NCI-H1930 (cell line): Measurements from ENCODE around the gene PPP4R3B.
"Not testable (repeated sequence)": the region's sequence is repeated elsewhere in the genome, so short reads cannot be mapped to it uniquely, and the experiment has no call there.

Source experiments
- DNase-seq, 2 experiments: peaks; one replicate each; lab custom pipeline; 2025; lab: John Stamatoyannopoulos, UW

PPP4R3B gene

GRCh38 chr2:55595536-55595935 is 21.9 kb downstream of the PPP4R3B start:
- no peak for DNase-seq

GRCh38 chr2:55592130-55592529 is 25.3 kb downstream of the PPP4R3B start:
- DNase-seq: no peak

GRCh38 chr2:55590810-55591440 is 26.5 kb downstream of the PPP4R3B start:
- DNase-seq: peak in 1 of 2 experiments; percentile 20

DNA sequence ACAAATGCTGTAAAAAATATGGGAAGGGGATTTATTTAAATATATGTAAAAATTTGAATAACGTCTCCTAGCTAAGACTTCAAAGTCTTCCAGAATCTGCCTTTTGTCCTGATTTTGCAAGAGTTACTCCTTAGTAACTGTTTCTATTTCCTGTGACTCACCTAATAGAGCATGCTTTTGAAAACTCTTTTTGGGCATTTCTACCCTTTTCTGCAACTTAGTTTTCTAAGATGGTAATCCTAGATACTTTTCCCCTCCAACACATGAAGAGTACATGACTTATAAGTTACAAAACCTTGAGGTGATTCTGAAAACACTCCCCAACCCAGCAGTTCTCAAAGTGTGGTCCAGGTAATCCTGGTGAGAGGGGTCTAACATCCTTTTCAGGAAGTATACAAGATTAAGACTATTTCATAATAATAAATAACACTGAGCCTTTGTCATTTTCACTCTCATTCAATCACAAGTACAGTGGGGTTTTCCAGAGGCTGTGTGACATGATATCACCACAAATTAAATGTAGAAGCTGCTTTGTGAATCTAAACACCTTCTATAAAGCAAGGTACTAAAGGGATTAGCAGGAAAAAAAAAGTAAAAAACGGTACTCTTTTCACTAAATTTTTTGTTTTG is 31.9 kb downstream of the PPP4R3B start:
- no peak for DNase-seq

GRCh38 chr2:55581874-55582547 is 35.4 kb downstream of the PPP4R3B start:
- DNase-seq: no peak

- DNase-seq: no peak
Observed at GRCh38 chr2:55581435-55581834, 36.0 kb downstream of the PPP4R3B start.

DNA sequence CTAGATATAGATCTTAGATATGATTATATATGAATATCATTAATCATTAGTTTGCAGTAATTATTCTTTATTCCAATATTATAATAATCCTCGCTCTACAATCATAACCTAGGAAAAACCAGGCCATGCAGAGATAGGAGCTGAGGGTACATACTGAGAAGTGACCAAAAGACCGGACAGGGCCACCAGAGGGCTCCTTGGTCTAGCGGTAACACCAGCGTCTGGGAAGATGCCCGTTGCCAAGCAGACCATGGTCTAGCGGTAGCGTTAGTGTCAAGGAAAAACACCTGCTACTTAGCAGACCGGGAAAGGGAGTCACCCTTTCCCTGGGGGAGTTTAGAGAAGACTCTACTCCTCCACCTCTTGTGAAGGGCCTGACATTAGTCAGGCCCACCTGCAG is 48.4 kb downstream of the PPP4R3B start:
- not testable (repeated sequence) for DNase-seq

DNA sequence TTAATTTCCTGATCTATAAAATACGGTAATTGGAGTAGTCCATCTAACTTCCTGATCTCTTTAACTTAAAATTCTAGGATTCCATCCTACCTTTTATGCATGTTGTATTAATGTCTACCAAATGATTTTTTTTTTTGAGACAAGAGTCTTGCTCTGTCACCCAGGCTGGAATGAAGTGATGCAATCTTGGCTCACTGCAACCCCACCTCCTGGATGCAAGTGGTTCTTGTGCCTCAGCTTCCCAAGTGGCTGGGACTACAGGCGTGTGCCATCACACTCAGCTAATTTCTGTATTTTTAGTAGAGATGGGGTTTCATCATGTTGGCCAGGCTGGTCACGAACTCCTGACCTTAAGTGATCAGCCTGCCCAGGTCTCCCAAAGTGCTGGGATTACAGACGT is 50.1 kb downstream of the PPP4R3B start:
- DNase-seq: no peak

GRCh38 chr2:55565613-55566012 is 51.8 kb downstream of the PPP4R3B start:
- no peak for DNase-seq

- DNase-seq: no peak
Observed at GRCh38 chr2:55560855-55561254, 56.6 kb downstream of the PPP4R3B start.

GRCh38 chr2:55556809-55557208 is 60.6 kb downstream of the PPP4R3B start:
- no peak for DNase-seq

DNA sequence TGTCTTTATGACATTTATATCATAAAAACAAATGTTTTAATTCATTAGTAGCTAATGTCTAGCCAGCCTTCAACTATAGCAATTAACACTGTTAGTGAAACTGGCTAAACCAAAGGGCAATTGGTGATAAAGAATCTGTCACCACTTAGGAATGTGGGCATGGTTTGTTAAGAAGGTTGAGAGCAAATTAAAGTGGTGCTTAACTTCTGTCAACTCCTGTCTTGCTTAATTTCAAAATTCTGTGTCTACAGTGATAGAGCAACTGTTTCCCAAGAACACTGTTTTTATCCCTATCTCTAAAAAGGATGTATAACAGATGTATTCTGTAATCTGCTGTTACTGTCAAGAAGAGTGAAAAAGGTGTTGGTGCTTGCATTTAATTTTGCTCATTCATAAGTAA is 61.4 kb downstream of the PPP4R3B start:
- DNase-seq: no peak

DNA sequence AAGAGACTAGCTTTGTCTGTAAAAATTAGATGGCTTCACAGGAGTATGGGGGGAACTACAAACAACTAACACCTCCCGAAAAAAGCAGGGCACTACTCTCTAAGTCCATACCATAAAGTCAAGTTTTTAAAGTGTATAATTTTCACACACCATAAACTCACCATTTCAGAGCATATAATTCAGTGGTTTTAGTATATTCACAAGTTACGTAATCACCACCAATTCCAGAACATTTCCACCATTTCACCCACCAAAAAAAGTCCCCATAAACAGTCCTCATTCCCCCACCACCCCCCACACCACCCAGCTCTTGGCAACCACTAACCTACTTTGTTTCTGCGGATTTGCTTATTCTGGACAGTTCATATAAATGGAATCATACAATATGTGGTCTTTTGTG is 64.1 kb downstream of the PPP4R3B start:
- DNase-seq: no peak

- DNase-seq: peak in 1 of 2 experiments; percentile 33
Observed at GRCh38 chr2:55550368-55551102, 66.9 kb downstream of the PPP4R3B start.

DNA sequence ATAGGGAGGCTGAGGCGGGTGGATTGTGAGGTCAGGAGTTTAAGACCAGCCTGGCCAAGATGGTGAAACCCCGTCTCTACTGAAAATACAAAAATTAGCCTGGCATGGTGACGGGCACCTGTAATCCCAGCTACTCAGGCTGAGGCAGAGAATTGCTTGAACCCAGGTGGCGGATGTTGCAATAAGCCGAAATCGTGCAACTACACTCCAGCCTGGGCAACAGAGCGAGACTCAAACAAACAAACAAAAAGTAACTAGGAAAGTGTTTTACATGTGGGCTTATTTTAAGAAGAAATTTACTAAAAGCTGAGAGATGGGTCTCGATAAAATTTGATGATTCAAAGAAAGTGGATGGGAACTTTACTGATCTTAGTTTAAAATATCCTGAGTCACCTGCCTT is 69.7 kb downstream of the PPP4R3B start:
- DNase-seq: not testable (repeated sequence)

DNA sequence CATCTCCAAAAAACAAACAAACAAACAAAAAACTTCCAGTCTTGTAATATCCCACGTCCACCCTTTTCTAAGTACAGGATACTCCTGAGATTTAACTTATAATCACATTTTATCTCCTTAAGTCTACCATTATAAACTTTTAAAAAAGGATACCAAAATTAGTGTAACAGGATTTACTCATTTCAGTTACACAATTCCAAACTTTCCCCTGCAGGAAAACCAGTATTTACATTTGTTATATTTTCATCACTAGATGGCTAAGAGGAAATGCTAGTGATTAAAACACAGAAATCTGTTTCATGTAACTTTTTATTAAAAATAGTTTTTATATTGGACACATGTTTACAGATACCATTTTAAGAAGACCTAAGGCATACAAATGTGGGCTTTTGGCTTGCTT is 70.4 kb downstream of the PPP4R3B start:
- no peak for DNase-seq

GRCh38 chr2:55530539-55531081 is 86.8 kb downstream of the PPP4R3B start:
- no peak for DNase-seq

GRCh38 chr2:55526174-55526573 is 91.2 kb downstream of the PPP4R3B start:
- DNase-seq: no peak

GRCh38 chr2:55524884-55525437 is 92.5 kb downstream of the PPP4R3B start:
- no peak for DNase-seq

- DNase-seq: no peak
Observed at GRCh38 chr2:55519938-55520885, 97.2 kb downstream of the PPP4R3B start.

DNA sequence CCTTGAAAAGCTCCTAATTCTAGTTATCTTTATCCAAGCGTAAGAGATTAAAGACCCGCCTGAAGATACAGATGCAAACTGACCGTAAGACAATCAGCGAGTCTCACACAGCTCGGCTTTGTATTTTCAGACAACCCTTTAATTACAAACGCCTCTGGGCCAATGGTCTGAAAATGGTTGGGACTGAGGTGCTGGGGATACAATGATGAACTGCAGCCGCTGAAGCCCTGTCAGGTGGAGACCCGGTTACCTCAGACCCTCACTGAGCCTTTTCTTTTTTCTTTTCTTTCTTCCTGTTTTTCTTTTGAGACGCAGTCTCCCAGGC is 98.6 kb downstream of the PPP4R3B start:
- DNase-seq: no peak
